ENCODE data around the gene CTNNA3. TPM values are rescaled to one million over a fixed set of nuclear protein-coding genes. Genes with fewer than 3 reads are reported as not detected.

The CTNNA3 gene
- total and polyA plus RNA-seq, 2 of the 4 experiments (the other 2 are of a cell fraction) = 0.19 to 0.90 TPM

GRCh38 chr10:67541411-67541810 is 154.6 kb downstream of the CTNNA3 start:
- TF ChIP-seq RAD21 (IDR thresholded peaks at IDR 0.05; ENCODE audit: low read length) = no peak
- no peak for TF ChIP-seq POLR2A (IDR thresholded peaks at IDR 0.05; ENCODE audit: low read depth, low read length)
- TF ChIP-seq MXI1 (IDR thresholded peaks at IDR 0.05; ENCODE audit: borderline replicate concordance, low read depth, low read length) = no peak
- TF ChIP-seq CHD1 (IDR thresholded peaks at IDR 0.05; ENCODE audit: low read depth, low read length) = no peak
- TF ChIP-seq CTCF (conservative IDR thresholded peaks at IDR 0.05; ENCODE audit: low read depth, low read length) = no peak
- TF ChIP-seq CEBPB (IDR thresholded peaks at IDR 0.05; ENCODE audit: low read depth, low read length) = no peak
- no peak for TF ChIP-seq NFE2L2 (IDR thresholded peaks at IDR 0.05; ENCODE audit: low read depth, low read length)
- TF ChIP-seq FOS (IDR thresholded peaks at IDR 0.05; ENCODE audit: low read depth, low read length) = no peak
- TF ChIP-seq ELK1 (IDR thresholded peaks at IDR 0.05; ENCODE audit: borderline replicate concordance, low read depth, low read length) = no peak
- TF ChIP-seq, protein P1, sequence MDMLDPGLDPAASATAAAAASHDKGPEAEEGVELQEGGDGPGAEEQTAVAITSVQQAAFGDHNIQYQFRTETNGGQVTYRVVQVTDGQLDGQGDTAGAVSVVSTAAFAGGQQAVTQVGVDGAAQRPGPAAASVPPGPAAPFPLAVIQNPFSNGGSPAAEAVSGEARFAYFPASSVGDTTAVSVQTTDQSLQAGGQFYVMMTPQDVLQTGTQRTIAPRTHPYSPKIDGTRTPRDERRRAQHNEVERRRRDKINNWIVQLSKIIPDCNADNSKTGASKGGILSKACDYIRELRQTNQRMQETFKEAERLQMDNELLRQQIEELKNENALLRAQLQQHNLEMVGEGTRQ (IDR thresholded peaks at IDR 0.05; ENCODE audit: low read depth, low read length) = no peak
- TF ChIP-seq MAFK (IDR thresholded peaks at IDR 0.05; ENCODE audit: low read depth, low read length) = no peak
- no peak for TF ChIP-seq RCOR1 (IDR thresholded peaks at IDR 0.05; ENCODE audit: insufficient replicate concordance, low read length)
- no peak for TF ChIP-seq RFX5 (IDR thresholded peaks at IDR 0.05; ENCODE audit: low read depth, low read length)
- TF ChIP-seq BHLHE40 (IDR thresholded peaks at IDR 0.05; ENCODE audit: low read depth, low read length) = no peak
- TF ChIP-seq MAZ (IDR thresholded peaks at IDR 0.05; ENCODE audit: borderline replicate concordance, low read depth, low read length) = no peak
- TF ChIP-seq SMC3 (IDR thresholded peaks at IDR 0.05; ENCODE audit: low read depth, low read length) = no peak
- no peak for DNase-seq
- Histone ChIP-seq H2AK5ac (ENCODE audit: low read depth, low read length) (no peak overlapping the region), H2BK20ac (ENCODE audit: low read depth, low read length) (no peak overlapping the region), H3K4me2 (ENCODE audit: low read depth, low read length) (no peak overlapping the region), H3K9me1 (ENCODE audit: insufficient read depth, low read length) (no peaks in the 10 kb centered on the region), H3K9me3 (ENCODE audit: control insufficient read depth, insufficient read depth, low read length) (no peaks in the 10 kb centered on the region), H3K36me3 (ENCODE audit: control insufficient read depth, insufficient read depth, low read length) (no peaks in the 10 kb centered on the region), H3K27me3 (ENCODE audit: control insufficient read depth, insufficient read depth, low read length) (no peaks in the 10 kb centered on the region), H3K23ac (ENCODE audit: low read depth, low read length) (no peak overlapping the region), H3K27ac (ENCODE audit: insufficient read depth, low read length) (no peak overlapping the region), H4K5ac (ENCODE audit: low read depth, low read length) (no peak overlapping the region), H3K79me1 (ENCODE audit: low read depth in 1 of 2, low read length in 2 of 2) (no peaks in the 10 kb centered on the region), H2BK120ac (ENCODE audit: low read depth, low read length) (no peak overlapping the region), H3K4me1 (ENCODE audit: control insufficient read depth, insufficient read depth, low read length) (no peaks in the 10 kb centered on the region; the same call in 1 of the 2 replicates), H3K18ac (ENCODE audit: low read depth, low read length) (no peak overlapping the region), H2BK15ac (ENCODE audit: low read depth, low read length) (no peak overlapping the region), H2AK9ac (replicated peaks; ENCODE audit: low read depth, low read length, poor library complexity) (no peak overlapping the region), H3K56ac (ENCODE audit: extremely low read depth, insufficient read depth, low read length) (no peak overlapping the region), H4K8ac (ENCODE audit: low read depth in 2 of 2, low read length in 2 of 2) (no peak overlapping the region), H2AFZ (replicated peaks; ENCODE audit: low read length, poor library complexity) (no peak overlapping the region), H4K91ac (ENCODE audit: insufficient read depth, low read depth, low read length) (no peak overlapping the region), H3K4ac (ENCODE audit: low read depth, low read length) (no peak overlapping the region), H2BK5ac (ENCODE audit: low read depth, low read length, poor library complexity, severe bottlenecking) (no peak overlapping the region), H3K4me3 (ENCODE audit: insufficient read depth, low read depth, low read length) (no peak overlapping the region), H3K14ac (replicated peaks; ENCODE audit: low read depth, low read length) (no peak overlapping the region), H3K9ac (ENCODE audit: low read depth, low read length) (no peak overlapping the region), H4K20me1 (ENCODE audit: insufficient read depth, low read length) (no peaks in the 10 kb centered on the region)
- BruUV-seq (replicated peaks) = no TSS peak
- dilution Hi-C loops (cut with HindIII; ENCODE audit: low sequenced_read_pairs, unreplicated experiment) = no loop called here
- POLR2A ChIA-PET (ENCODE audit: unreplicated experiment) = no interaction called here
- CTCF ChIA-PET = no interaction called here
- in situ Hi-C loops (cut with MboI; ENCODE audit: low sequenced_read_pairs) = no loop called here
- intact Hi-C loops (cut with micrococcal nuclease) = loop anchor here (5.0 kb wide), 1 partner anchor 131 kb away; no protein-coding TSS in a partner anchor
- ATAC-seq (ENCODE audit: low read depth) = no peak; the same call in 1 of the 2 replicates
